Measurements from ENCODE around the gene ADAMTS17.

DNA sequence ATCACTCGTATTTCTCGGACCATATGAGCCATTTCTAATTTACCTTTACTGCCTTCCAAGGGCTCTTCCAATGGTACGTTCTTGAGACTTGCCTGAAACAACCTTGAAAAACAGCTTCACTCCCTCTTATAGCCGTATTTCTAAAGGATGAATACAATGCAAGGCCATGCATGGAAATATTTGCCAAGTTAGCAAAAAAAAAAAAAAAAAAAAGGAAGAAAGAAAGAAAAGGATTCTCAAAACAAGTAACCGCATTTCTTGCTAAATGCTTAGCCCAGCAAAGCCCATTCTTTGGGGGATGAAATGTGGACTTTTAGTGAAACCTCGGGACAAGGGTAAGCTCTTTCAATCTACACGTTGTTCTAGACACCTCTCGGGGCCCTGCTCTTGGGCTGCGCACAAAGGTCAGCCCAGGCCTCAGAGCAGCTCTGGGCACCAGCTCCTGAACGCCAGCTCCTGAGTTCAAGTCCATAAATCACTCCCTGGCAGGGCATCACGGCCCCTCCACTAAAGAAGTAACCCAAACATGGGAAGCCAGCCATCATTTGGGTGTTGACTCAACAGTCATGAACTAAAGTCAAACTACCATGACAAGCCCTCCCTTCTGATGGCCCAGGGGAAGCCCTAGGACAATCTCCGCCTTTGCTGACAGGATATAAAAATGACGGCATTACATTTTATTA is 132.7 kb downstream of the ADAMTS17 start:
- TF ChIP-seq RAD21 (CRISPR knock-in tag; conservative IDR thresholded peaks at IDR 0.05 in 1 of 2, IDR thresholded peaks at IDR 0.05 in 1 of 2) (no peak), ZFX (CRISPR knock-in tag; IDR thresholded peaks at IDR 0.05) (no peak), ZNF253 (CRISPR knock-in tag; conservative IDR thresholded peaks at IDR 0.05) (no peak), POLR2AphosphoS5 (IDR thresholded peaks at IDR 0.05; ENCODE audit: control insufficient read depth, insufficient read depth, low read depth, low read length) (no peak), ZBTB8A (IDR thresholded peaks at IDR 0.05; ENCODE audit: partially characterized antibody) (no peak), SP2 (IDR thresholded peaks at IDR 0.05; ENCODE audit: extremely low read depth, low read depth, low read length, poor library complexity, severe bottlenecking) (no peak), SMARCA4 (IDR thresholded peaks at IDR 0.05) (no peak), NFRKB (IDR thresholded peaks at IDR 0.05; ENCODE audit: low read depth) (no peak), POLR2A (conservative IDR thresholded peaks at IDR 0.05) (no peak), EZH2 (IDR thresholded peaks at IDR 0.05; ENCODE audit: borderline replicate concordance, low read depth, low read length) (no peak), E2F5 (CRISPR knock-in tag; IDR thresholded peaks at IDR 0.05) (no peak), CHD4 (IDR thresholded peaks at IDR 0.05; ENCODE audit: insufficient read depth, insufficient replicate concordance, low read depth, low read length, poor library complexity, severe bottlenecking) (no peak), ARID3B (CRISPR knock-in tag; IDR thresholded peaks at IDR 0.05; ENCODE audit: borderline replicate concordance) (no peak)
